Measurements from ENCODE around the gene OR52L1.

GRCh38 chr11:5941951-5942350 lies 44.8 kb downstream of the OR52L1 start, which contains the start of gene OR56A3:
- no peak for TF ChIP-seq POLR2A (IDR thresholded peaks at IDR 0.05; ENCODE audit: low read depth, low read length)
- TF ChIP-seq CEBPB (IDR thresholded peaks at IDR 0.05; ENCODE audit: low read depth, low read length), result no peak
- no peak for TF ChIP-seq FOS (IDR thresholded peaks at IDR 0.05; ENCODE audit: low read depth, low read length)
- no peak for TF ChIP-seq CTCF (conservative IDR thresholded peaks at IDR 0.05; ENCODE audit: low read depth, low read length)
- TF ChIP-seq CHD1 (IDR thresholded peaks at IDR 0.05; ENCODE audit: low read depth, low read length), result no peak
- no peak for TF ChIP-seq SMC3 (IDR thresholded peaks at IDR 0.05; ENCODE audit: low read depth, low read length)
- no peak for TF ChIP-seq RAD21 (IDR thresholded peaks at IDR 0.05; ENCODE audit: low read length)
- no peak for TF ChIP-seq MAFK (IDR thresholded peaks at IDR 0.05; ENCODE audit: low read depth, low read length)
- no peak for TF ChIP-seq MXI1 (IDR thresholded peaks at IDR 0.05; ENCODE audit: borderline replicate concordance, low read depth, low read length)

All from IMR-90 (cell line).